Hematopoietic multipotent progenitor cell treated with erythropoietin and hydrocortisone succinate and interleukin-3 and kit ligand, for 8 days (in vitro differentiated cells): ENCODE results near the gene GCC1.

ENCODE experiments used
- DNase-seq: peaks from one replicate; pipeline ENCODE4 v3.0.0-alpha.2; 2015

Gene GCC1

GRCh38 chr7:127535546-127536393, 49.6 kb downstream of the GCC1 start:
- DNase-seq = no peak

DNA sequence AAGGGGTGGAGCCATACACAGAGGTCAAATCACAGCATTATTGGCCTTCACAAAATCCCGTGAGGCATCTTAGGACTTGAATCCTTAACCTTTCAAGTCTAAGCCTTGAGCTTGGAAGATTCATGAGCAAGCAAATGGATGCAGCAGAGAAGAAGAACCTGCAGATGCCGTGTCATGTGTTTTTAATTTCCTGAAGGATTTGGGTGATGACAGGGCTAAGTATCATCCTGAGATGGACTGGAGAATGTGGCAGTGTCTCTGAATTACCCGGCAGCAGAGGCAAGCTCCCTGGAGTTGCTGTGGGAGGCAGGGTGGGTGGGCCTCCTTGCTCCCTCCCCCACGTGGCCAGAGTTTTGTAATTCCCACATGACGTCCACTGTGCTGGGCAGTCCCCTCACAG, 50.8 kb downstream of the GCC1 start:
- DNase-seq = no peak

GRCh38 chr7:127532736-127533135, 52.7 kb downstream of the GCC1 start:
- no peak for DNase-seq

DNA sequence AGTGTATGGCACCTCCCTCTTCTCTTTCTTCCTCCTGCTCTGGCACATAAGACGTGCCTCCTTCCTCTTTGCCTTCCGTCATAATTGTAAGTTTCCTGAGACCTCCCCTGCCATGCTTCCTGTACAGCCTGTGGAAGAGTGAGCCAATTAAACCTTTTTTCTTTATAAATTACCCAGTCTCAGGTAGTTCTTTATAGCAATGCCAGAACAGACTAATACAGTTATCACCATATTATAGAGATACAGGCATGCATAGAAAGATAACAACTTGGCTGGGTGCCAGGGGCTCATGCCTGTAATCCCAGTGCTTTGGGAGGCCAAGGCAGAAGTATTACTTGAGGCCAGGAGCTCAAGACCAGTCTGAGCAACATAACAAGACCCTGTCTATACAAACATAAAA, 53.2 kb downstream of the GCC1 start:
- peak; percentile 17 for DNase-seq
